HCT116 (cell line): ENCODE measurements around the gene POPDC3.

Source experiments
- CTCF ChIP-seq, 3 experiments: fragments of 200-600 bp in 1 of 3; sonication (generic) in 1 of 3; IDR thresholded peaks in 2 of 3; conservative IDR thresholded peaks in 1 of 3; 2 replicates each; pipeline ENCODE4 v1.5.1; 2012 to 2017; ENCODE audit warnings: low read depth in 2 of 3, low read length in 2 of 3, antibody characterized with exemption in 1 of 3, borderline replicate concordance in 1 of 3, control low read depth in 1 of 3, mild to moderate bottlenecking in 1 of 3, mixed read lengths in 1 of 3, mixed run types in 1 of 3, moderate library complexity in 1 of 3; ENCODE audit not compliant: insufficient read depth in 1 of 3
- EZH2 ChIP-seq: fragments of 200-600 bp; sonication (generic); IDR thresholded peaks from 2 replicates; pipeline ENCODE4 v1.6.1; 2017; ENCODE audit warnings: antibody characterized with exemption, mixed run types
- POLR2A ChIP-seq: IDR thresholded peaks from 2 replicates; pipeline ENCODE4 v1.7.0; 2011; ENCODE audit warnings: borderline replicate concordance; ENCODE audit not compliant: insufficient read depth, insufficient read length; ENCODE audit errors: extremely low read depth
- RAD21 ChIP-seq: IDR thresholded peaks from 2 replicates; pipeline ENCODE4 v1.6.1; 2012; ENCODE audit warnings: low read depth, mild to moderate bottlenecking
- YY1 ChIP-seq: IDR thresholded peaks from 2 replicates; pipeline ENCODE4 v1.6.1; 2011; ENCODE audit warnings: low read length, low read depth, moderate library complexity, mild to moderate bottlenecking; ENCODE audit not compliant: insufficient replicate concordance; ENCODE audit errors: extremely low read depth
- ZBTB33 ChIP-seq: IDR thresholded peaks from 2 replicates; pipeline ENCODE4 v1.6.1; 2011; ENCODE audit warnings: mild to moderate bottlenecking, low read length, moderate library complexity; ENCODE audit not compliant: insufficient replicate concordance; ENCODE audit errors: extremely low read depth
- ZNF274 ChIP-seq: fragments of 200-500 bp; sonication (Bioruptor generic); IDR thresholded peaks from 2 replicates; pipeline ENCODE4 v1.6.1; 2014; ENCODE audit warnings: mild to moderate bottlenecking, low read depth, low read length, inconsistent platforms
- TF ChIP-seq, protein P1 (sequence below): IDR thresholded peaks from 2 replicates; pipeline ENCODE4 v1.6.1; 2012

DNA sequence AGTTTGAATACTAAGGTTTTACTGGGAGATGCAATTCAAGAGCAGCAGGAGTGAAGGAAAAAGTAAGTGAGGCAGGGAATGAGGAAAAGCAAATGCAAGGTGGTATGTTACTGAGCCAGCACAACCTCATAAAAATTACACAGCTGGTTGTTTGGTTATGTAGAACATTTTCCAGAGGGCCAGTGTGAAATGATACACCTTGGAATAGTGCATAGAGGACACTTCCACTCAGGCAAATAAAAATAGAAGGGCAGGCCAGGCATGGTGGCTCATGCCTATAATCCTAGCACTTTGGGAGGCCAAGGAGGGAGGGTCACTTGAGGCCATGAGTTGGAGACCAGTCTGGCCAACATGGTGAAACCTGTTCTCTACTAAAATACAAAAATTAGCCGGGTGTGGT is 43.4 kb upstream of the POPDC3 start:
- no peak for TF ChIP-seq POLR2A
- no peak for TF ChIP-seq YY1
- TF ChIP-seq EZH2: no peak
- TF ChIP-seq, protein P1, sequence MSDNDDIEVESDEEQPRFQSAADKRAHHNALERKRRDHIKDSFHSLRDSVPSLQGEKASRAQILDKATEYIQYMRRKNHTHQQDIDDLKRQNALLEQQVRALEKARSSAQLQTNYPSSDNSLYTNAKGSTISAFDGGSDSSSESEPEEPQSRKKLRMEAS: no peak
- TF ChIP-seq CTCF (IDR thresholded peaks at IDR 0.05 in 2 of 3, conservative IDR thresholded peaks at IDR 0.05 in 1 of 3; ENCODE audit: borderline replicate concordance in 1 of 3, insufficient read depth in 1 of 3, low read depth in 2 of 3, low read length in 2 of 3): no peak
- no peak for TF ChIP-seq ZNF274
- no peak for TF ChIP-seq ZBTB33
- no peak for TF ChIP-seq RAD21
